GM23338 (cell line): Measurements from ENCODE around the gene SON. TPM values are rescaled to one million over a fixed set of nuclear protein-coding genes. Genes with fewer than 3 reads are reported as not detected.

Experiments used
- ATAC-seq: fragments of 200-7000 bp; cut with Tn5 transposase; 3 replicates; pipeline ENCODE4 v1.9.1; 2020
- DNase-seq: peaks from one replicate; pipeline ENCODE4 v3.0.0-alpha.2; 2015; ENCODE audit warnings: low spot score
- H2AFZ ChIP-seq: fragments of 200-600 bp; sonication (generic); 2 replicates; pipeline ENCODE4 v1.8.0; 2016; ENCODE audit warnings: antibody characterized with exemption, mild to moderate bottlenecking, moderate library complexity
- H3F3A ChIP-seq: fragments of 200-600 bp; sonication (generic); replicated peaks from 2 replicates; pipeline ENCODE4 v1.8.0; 2017; ENCODE audit warnings: antibody characterized with exemption, mixed run types, low read depth
- H3K27ac ChIP-seq: fragments of 200-600 bp; sonication (generic); 2 replicates; pipeline ENCODE4 v1.6.1; 2016; ENCODE audit warnings: low read depth
- H3K27me3 ChIP-seq: fragments of 200-600 bp; sonication (generic); 2 replicates; pipeline ENCODE4 v1.8.0; 2016; ENCODE audit warnings: mild to moderate bottlenecking, mixed run types, moderate library complexity; ENCODE audit not compliant: insufficient read depth
- H3K36me3 ChIP-seq: fragments of 200-600 bp; sonication (generic); 2 replicates; pipeline ENCODE4 v1.8.0; 2016; ENCODE audit warnings: mild to moderate bottlenecking; ENCODE audit not compliant: insufficient read depth
- H3K4me1 ChIP-seq: fragments of 200-600 bp; sonication (generic); 2 replicates; pipeline ENCODE4 v1.8.0; 2016; ENCODE audit warnings: mild to moderate bottlenecking, moderate library complexity; ENCODE audit not compliant: insufficient read depth
- H3K4me2 ChIP-seq: fragments of 200-600 bp; sonication (generic); 2 replicates; pipeline ENCODE4 v1.7.1; 2017; ENCODE audit warnings: mixed run types
- H3K4me3 ChIP-seq: fragments of 200-600 bp; sonication (generic); 2 replicates; pipeline ENCODE4 v1.6.1; 2016; ENCODE audit warnings: mixed run types
- H3K79me2 ChIP-seq: fragments of 200-600 bp; sonication (generic); replicated peaks from 2 replicates; pipeline ENCODE4 v1.8.0; 2017; ENCODE audit warnings: mild to moderate bottlenecking; ENCODE audit not compliant: insufficient read depth
- H3K9me2 ChIP-seq: fragments of 200-600 bp; sonication (generic); 2 replicates; pipeline ENCODE4 v1.8.0; 2017; ENCODE audit not compliant: insufficient read depth
- H4K20me1 ChIP-seq: fragments of 200-600 bp; sonication (generic); replicated peaks from 2 replicates; pipeline ENCODE4 v1.8.0; 2017; ENCODE audit warnings: mild to moderate bottlenecking; ENCODE audit not compliant: insufficient read depth
- H3K27ac Mint-ChIP-seq: 2 replicates; pipeline ENCODE4 v1.8.0; 2020; ENCODE audit warnings: inconsistent platforms, mild to moderate bottlenecking, moderate library complexity, mixed read lengths
- H3K27me3 Mint-ChIP-seq: 3 replicates; pipeline ENCODE4 v1.8.0; 2022; ENCODE audit warnings: low read depth, mild to moderate bottlenecking, moderate library complexity, mixed read lengths, inconsistent platforms; ENCODE audit not compliant: insufficient read depth, poor library complexity
- H3K36me3 Mint-ChIP-seq: 3 replicates; pipeline ENCODE4 v1.8.0; 2021; ENCODE audit warnings: low read depth, mild to moderate bottlenecking, inconsistent platforms, moderate library complexity, mixed read lengths
- H3K4me1 Mint-ChIP-seq: 3 replicates; pipeline ENCODE4 v1.8.0; 2020; ENCODE audit warnings: mild to moderate bottlenecking, inconsistent platforms, mixed read lengths
- H3K4me3 Mint-ChIP-seq: 3 replicates; pipeline ENCODE4 v1.8.0; 2021; ENCODE audit warnings: moderate library complexity, mild to moderate bottlenecking, inconsistent platforms, mixed read lengths
- H3K9me3 Mint-ChIP-seq: 3 replicates; pipeline ENCODE4 v1.8.0; 2020; ENCODE audit warnings: moderate library complexity, mild to moderate bottlenecking, inconsistent platforms, mixed read lengths
- CREB1 ChIP-seq: fragments of 250-450 bp; sonication (Bioruptor Pico); IDR thresholded peaks from 2 replicates; pipeline ENCODE4 v1.5.0; 2020; ENCODE audit warnings: low read depth, mild to moderate bottlenecking, moderate library complexity
- CTCF ChIP-seq, 2 experiments: fragments of 200-600 bp in 1 of 2; sonication (generic) in 1 of 2; conservative IDR thresholded peaks; 2 replicates each; pipeline versions ENCODE4 v1.5.1 to v1.6.1; 2016 to 2017; ENCODE audit warnings: antibody characterized with exemption in 2 of 2, low read depth in 2 of 2, mild to moderate bottlenecking in 2 of 2, moderate library complexity in 1 of 2
- ETS1 ChIP-seq: IDR thresholded peaks from 2 replicates; pipeline ENCODE4 v1.6.1; 2016; ENCODE audit warnings: antibody characterized with exemption
- EZH2phosphoT487 ChIP-seq: fragments of 200-600 bp; sonication (generic); IDR thresholded peaks from one replicate; pipeline ENCODE4 v1.8.1; 2018; ENCODE audit warnings: antibody characterized with exemption; ENCODE audit not compliant: unreplicated experiment
- JUNB ChIP-seq: IDR thresholded peaks from one replicate; pipeline ENCODE4 v1.6.1; 2016; ENCODE audit warnings: antibody characterized with exemption; ENCODE audit not compliant: unreplicated experiment
- NANOG ChIP-seq: IDR thresholded peaks from 2 replicates; pipeline ENCODE4 v1.6.1; 2016; ENCODE audit warnings: antibody characterized with exemption, borderline replicate concordance
- POLR2AphosphoS5 ChIP-seq: IDR thresholded peaks from 2 replicates; pipeline ENCODE4 v1.6.1; 2016; ENCODE audit warnings: antibody characterized with exemption, low read depth
- REST ChIP-seq: IDR thresholded peaks from one replicate; pipeline ENCODE4 v1.6.1; 2018; ENCODE audit warnings: antibody characterized with exemption; ENCODE audit not compliant: unreplicated experiment
- STAT1 ChIP-seq: IDR thresholded peaks from one replicate; pipeline ENCODE4 v1.6.1; 2016; ENCODE audit warnings: antibody characterized with exemption; ENCODE audit not compliant: unreplicated experiment
- ZNF114 ChIP-seq: fragments of 250-450 bp; sonication (Bioruptor Pico); IDR thresholded peaks from 2 replicates; pipeline ENCODE4 v1.5.0; 2020; ENCODE audit warnings: mild to moderate bottlenecking, moderate library complexity
- ZNF331 ChIP-seq: fragments of 250-450 bp; sonication (Bioruptor Pico); IDR thresholded peaks from 2 replicates; pipeline ENCODE4 v1.5.0; 2020; ENCODE audit warnings: low read depth, mild to moderate bottlenecking, moderate library complexity
- ZNF462 ChIP-seq: fragments of 250-450 bp; sonication (Bioruptor Pico); IDR thresholded peaks from 2 replicates; pipeline ENCODE4 v1.5.0; 2020; ENCODE audit warnings: mild to moderate bottlenecking, moderate library complexity
- polyA plus RNA-seq: library from polyadenylated mRNA; unstranded; fragments of >200 nt; fragmentation: Nextera tagmentation; extraction: Ambion mirVana; gene quantifications from 2 replicates; pipeline ENCODE4 v1.2.1, GENCODE V29; 2016
- total RNA-seq: library from RNA; depleted of rRNA; stranded (reverse); fragments of >200 nt; shearing (Covaris generic); gene quantifications from 2 replicates; pipeline ENCODE4 v1.2.3, GENCODE V29; 2014

Gene SON
- total and polyA plus RNA-seq, 2 experiments from 2014 or later, result 361 to 1,421 TPM

DNA sequence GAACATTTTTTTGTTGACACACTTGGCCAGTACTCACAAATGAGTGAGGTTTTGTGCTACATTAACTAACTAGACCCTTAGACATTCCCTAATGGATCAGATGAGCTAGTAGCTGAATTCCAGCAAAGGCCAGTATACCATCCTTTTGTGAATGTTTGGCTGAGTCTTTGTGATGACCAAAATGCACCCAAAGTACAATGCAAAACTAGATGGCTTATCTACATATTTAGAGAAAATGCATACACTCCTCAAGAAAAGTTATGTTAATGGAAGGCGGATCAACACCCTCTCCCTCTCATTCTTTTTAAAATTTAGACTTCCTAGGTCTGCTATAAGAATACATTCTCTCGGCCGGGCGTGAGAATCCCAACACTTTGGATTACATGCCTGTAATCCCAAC lies 31.2 kb upstream of the SON start (continued):
- no peak for TF ChIP-seq REST
- no peak for TF ChIP-seq CREB1
- TF ChIP-seq ZNF114 (CRISPR knock-in tag), result no peak

DNA sequence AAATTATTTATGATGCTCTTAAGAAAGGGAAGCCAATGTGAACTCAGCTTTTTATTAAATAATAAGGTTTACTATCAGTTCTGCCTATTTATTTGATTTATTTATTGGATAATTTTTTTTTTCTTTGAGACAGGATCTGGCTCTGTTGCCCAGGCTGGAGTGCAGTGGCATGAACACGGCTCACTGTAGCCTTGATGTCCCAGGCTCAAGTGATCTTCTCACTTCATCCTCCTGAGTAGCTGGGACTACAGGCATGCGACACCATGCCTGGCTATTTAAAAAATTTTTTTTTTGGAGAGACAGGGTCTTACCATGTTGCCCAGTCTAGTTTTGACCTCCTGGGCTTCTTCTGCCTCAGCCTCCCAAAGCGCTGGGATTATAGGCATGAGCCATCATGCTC lies 30.4 kb upstream of the SON start:
- Mint-ChIP-seq H3K4me3 (no peak overlapping the region), H3K4me1 (no peaks in the 10 kb centered on the region), H3K36me3 (peaks cover 94% of the 10 kb centered on the region), H3K27ac (no peak overlapping the region), H3K9me3 (no peaks in the 10 kb centered on the region; the same call in 2 of the 3 replicates), H3K27me3 (peaks cover 2% of the 10 kb centered on the region)
- Histone ChIP-seq H3K4me3 (no peak overlapping the region), H3K27ac (no peak overlapping the region), H3K36me3 (peaks cover 96% of the 10 kb centered on the region), H3K4me1 (no peaks in the 10 kb centered on the region), H3K79me2 (no peaks in the 10 kb centered on the region), H3F3A (peaks cover 23% of the 10 kb centered on the region), H2AFZ (no peak overlapping the region), H3K9me2 (no peaks in the 10 kb centered on the region), H3K27me3 (no peaks in the 10 kb centered on the region), H3K4me2 (no peak overlapping the region), H4K20me1 (peaks cover 10% of the 10 kb centered on the region; the same call in 1 of the 2 replicates)
- DNase-seq (no peak), ATAC-seq (no peak)
- no peak for TF ChIP-seq POLR2AphosphoS5
- no peak for TF ChIP-seq ETS1
- no peak for TF ChIP-seq EZH2phosphoT487
- TF ChIP-seq ZNF331 (CRISPR knock-in tag), result no peak
- TF ChIP-seq STAT1, result no peak
- no peak for TF ChIP-seq JUNB
- TF ChIP-seq ZNF462 (CRISPR knock-in tag), result no peak
- no peak for TF ChIP-seq CTCF (conservative IDR thresholded peaks at IDR 0.05; ENCODE audit: low read depth in 2 of 2)
- no peak for TF ChIP-seq NANOG
- no peak for TF ChIP-seq CREB1
